Measurements from ENCODE around the gene COG7. TPM values are rescaled to one million over a fixed set of nuclear protein-coding genes. Genes with fewer than 3 reads are reported as not detected.

Gene COG7
- total RNA-seq, 1 donor from 2014 or later: 16.7 TPM

Small RNA genes lying within 50 kb of the gene (small RNA-seq; reads per million reads assigned to genes)
- not detected for gene RF00072

Other genes starting within 250 kb of the COG7 start
- gene SCNN1B, start 150.9 kb downstream of the COG7 start, total RNA-seq: not detected
- gene GGA2, start 57.3 kb upstream of the COG7 start, total RNA-seq: 17.9 TPM
- 33.0 TPM for gene EARS2, start 104.2 kb upstream of the COG7 start, total RNA-seq
- gene UBFD1, start 104.5 kb upstream of the COG7 start, total RNA-seq: 53.0 TPM
- gene NDUFAB1, start 143.1 kb upstream of the COG7 start, total RNA-seq: 108 TPM
- 21.6 TPM for gene PALB2, start 188.1 kb upstream of the COG7 start, total RNA-seq
- gene DCTN5, start 188.3 kb upstream of the COG7 start, total RNA-seq: 75.0 TPM
- gene PLK1, start 225.7 kb upstream of the COG7 start, total RNA-seq: 1.6 TPM

Data from frontal cortex (tissue), 1 donor.